Stimulated activated CD4-positive, alpha-beta T cell treated with anti-CD3 and anti-CD28 coated beads, Interleukin-4, amount 100 ng/mL, for 4 hours (primary cell): ENCODE measurements around the gene LRP8.

Experiments
- DNase-seq, 2 experiments: peaks; one replicate each; pipeline ENCODE4 v3.0.0-alpha.2; 2020

The LRP8 gene

DNA sequence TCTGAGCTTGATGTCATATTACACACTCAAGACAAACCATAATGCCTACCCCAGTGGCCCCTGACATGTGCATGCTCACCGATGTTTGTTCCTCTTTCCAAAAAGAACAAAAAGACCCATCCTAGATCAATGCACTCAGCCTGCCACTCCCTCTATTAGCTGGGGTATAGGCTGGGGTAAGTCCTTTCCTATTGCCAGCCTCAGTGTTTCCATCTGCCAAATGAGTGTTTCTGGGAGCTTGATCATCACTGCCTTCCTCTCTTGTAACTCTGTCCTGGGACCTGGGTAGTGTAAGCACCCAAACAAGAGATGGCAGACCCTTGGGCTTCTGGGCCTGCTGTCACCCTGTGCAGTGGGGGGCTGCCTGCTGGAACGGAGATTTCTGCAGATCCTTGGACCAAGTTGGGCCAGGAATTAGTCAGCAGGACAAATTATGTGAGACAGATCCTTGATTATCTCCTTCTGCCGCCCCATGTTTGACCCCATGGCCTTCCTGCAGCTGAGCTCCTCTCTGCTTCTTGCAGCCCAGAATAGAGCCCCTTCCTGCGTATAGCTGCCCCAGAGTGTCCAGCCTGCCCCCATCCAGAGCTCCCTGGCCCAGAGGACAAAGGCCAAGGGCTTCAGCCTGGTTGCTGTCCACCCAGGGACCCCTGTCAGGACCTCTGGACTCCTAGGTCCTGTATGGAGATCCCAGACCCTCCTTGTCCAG lies 31.5 kb upstream of the LRP8 start:
- no peak for DNase-seq

DNA sequence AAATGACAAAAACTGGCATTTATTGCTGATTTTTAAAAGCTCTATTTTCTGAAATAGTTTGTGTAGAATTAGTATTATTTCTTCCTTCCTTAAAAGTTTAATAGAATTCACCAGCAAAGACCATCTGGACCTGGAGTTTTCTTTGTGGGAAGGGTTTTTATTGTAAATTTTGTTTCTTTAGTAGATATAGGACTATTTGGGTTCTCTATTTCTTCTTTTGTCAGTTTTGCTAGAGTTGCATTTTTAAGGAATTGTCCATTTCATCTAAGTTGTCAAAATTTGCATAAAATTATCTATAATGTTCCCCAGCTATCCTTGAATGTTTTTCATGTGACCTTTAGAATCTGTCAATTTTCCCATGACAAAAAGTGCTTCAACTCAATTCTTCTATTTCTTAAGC lies 28.8 kb upstream of the LRP8 start:
- no peak for DNase-seq

DNA sequence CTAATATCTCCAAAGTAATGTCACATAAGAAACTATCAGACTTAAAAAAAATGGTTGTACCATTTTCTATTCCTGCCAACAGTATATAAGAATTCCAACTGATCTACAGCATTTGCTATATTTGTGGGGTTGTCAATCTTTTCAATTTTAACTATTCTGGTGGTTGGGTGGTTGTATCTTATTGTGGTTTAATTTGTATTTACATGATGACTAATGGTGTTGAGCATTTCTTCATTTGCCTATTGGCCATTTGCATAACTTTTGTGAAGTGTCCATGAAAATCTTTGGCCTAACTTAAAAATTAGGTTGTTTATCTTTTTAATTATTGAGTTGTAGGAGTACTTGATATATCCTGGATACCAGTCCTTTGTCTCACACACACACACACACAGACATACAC lies 26.2 kb upstream of the LRP8 start:
- no peak for DNase-seq

DNA sequence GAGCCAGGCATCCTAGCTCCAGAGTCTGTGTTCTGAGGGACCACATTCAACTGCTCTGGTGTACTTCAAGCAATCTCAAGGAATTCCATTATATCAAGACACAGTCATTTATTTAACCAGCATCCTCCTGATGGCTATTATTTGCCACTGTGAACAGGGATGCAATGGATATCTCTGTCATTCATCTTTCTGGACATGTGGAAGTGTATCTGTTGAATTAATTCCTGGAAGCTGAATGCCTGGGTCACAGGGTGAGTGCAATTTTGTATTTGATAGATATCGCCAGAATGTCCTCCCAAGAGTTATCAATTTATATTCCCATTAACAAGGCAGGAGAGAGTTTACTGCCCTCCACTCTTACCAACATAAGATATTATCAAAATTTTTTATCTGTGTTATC lies 24.7 kb upstream of the LRP8 start:
- DNase-seq = no peak

DNA sequence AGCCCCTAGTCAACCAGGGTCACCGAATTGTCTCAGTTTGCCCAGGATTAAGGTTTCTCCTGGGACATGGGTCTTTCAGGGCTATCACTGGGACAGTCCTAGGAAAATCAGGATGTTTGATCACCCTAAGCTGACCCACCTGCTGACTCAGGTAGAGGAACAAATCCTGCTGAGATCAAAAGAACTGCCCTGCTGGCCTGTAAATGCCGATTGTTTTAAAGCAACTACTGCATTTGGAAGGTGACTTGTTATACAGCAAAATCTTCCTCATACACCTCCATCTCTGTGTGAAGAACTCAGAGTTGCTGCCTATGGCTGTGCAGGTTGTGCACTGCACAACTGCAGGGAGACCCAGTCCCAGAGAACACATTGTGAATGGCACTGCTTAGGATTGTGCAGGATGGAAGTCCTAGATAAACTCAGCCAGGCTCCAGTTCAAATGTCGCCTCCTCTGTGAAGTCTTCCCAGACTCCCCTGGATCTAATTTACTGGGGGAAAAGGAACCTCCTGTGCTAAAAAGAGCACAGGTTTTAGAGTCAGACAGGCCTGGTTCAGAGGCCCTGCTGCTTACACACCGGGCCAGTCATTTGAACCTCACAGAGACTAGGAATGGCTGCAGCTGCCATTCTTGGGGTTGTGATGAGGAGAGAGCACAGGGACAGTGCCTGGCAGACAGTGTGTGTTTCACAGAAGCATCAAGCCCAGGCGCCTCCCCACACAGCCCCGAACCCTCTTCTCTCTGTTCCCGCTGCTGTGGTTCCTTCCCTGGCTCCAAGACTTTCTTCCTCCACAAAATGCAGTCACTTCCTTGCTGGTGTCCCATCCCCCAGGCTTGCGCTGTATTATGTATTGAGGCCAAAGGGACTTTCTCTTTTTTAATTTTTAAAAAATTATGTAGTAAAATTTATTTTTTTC lies 23.2 kb upstream of the LRP8 start:
- no peak for DNase-seq

DNA sequence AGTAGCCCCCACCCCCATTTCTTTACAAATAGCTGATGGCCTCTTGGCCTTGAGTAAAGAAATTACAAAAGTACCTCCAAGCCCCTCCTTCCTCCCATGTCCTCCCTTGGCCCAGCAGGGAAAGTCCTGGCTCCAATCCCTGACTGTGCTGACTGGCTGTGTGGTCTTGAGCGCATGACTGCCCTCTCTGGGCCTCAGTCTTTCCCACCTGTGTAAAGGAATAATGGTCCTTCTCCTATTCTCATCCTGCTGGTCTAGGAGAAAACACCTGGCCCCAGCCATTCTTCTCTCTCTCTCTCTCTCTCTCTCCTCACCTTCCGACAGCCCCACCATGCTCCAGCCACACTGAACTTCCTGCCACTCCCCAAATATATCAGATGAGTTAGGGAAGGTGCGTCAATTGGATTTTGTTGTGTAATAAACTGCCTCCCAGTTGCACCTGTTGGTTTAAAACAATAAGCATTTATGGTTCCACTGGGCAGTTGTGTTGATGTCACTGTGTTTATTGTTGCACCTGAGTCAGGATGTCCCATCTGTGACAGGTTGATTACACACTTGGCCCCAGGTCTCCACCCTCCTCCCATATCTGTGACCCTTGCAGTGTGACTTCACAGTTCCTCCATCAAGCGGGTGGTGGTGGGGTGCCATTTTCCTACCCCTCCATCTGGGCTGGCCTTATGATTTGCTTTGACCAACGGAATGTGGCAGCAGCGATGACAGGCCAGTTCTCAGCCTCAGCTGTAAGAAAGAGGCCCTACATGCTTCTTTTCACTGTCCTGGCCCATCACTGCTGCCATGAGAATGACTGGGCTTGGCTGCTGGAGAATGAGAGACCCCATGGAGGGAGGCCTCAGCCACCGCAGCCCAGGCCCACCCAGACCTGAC lies 22.3 kb upstream of the LRP8 start:
- DNase-seq = no peak

DNA sequence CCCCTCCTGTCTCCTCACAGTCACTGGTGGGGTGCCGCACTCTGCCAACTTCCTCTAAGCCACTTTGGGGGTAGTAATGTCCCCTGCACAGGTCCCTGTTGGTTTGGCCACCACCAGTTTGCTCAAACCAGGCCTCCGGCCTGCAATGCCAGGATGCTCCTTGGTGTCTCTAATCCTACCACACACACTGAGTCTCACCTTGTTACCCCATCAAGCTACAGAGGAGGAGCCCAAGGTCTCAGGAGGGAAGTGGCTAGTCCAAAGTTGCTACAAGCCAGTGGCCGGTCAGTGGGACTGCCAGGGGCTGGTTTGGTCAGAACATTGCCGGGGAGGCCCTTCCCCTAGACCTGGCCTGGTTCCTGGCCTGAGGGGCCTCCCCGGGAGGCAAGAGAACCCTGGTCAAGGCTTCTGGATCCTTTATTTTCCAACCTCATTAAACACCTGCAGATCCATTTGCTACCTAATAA lies 21.5 kb upstream of the LRP8 start:
- no peak for DNase-seq

DNA sequence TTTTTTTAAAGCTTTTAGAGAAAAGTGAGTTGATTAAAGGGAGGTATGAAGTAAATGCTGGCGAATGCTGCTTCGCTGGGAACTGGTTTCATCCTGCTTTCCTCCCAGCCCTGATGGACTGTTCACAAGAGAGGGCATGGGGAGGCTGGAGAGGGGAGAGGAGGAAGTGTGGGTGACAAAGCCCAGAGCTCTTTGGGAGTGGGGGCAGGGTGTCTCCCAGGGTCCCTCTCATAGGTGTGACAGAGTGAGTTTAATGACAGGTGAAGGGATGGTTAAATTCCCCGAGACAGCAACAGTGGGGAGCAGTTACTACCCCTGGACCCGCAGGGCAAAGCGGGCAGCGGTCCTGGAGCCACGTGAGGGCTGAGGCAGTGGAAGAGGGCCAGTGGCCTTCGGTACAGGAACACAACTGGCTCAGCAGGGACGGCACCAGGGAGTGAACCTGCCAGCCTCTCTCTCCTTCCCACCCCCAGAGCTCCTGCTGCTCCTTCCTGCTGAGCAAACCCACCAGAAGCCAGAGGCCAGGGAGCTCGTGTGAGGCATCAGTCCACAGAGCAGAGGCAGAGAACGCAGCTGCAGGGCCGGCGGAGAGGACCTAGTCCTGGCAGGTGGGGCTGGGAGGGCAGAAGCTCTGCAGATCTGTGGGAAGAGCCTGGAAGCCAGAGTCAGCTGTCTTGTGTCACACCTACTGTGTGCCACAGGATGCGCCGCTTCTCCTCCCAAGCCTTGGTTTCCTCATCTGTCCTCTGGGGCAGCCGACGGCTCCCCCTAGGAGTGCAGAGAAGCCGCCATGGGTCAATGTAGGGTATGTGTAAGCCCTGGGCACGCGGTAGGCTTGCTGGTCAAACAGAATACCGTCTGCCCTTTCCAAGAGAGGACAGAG lies 20.9 kb upstream of the LRP8 start:
- no peak for DNase-seq

DNA sequence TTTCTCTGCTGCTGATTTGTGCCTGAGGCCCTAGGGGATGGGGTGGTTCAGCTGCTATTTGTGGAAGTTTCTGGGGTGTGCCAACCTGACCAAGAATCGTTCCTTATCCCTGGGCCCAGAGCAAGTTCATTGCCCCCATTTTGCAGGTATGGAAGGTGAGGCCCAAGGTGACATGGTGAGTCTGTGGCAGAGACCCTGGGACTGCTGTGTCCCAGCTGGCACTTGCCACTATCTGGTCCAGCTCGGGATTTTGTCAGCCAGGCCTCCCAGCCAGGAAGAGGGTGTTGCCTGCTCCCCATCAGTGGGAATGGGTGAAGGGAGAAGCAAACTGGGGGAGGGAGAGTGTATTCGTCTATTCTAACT lies 18.9 kb upstream of the LRP8 start:
- no peak for DNase-seq

DNA sequence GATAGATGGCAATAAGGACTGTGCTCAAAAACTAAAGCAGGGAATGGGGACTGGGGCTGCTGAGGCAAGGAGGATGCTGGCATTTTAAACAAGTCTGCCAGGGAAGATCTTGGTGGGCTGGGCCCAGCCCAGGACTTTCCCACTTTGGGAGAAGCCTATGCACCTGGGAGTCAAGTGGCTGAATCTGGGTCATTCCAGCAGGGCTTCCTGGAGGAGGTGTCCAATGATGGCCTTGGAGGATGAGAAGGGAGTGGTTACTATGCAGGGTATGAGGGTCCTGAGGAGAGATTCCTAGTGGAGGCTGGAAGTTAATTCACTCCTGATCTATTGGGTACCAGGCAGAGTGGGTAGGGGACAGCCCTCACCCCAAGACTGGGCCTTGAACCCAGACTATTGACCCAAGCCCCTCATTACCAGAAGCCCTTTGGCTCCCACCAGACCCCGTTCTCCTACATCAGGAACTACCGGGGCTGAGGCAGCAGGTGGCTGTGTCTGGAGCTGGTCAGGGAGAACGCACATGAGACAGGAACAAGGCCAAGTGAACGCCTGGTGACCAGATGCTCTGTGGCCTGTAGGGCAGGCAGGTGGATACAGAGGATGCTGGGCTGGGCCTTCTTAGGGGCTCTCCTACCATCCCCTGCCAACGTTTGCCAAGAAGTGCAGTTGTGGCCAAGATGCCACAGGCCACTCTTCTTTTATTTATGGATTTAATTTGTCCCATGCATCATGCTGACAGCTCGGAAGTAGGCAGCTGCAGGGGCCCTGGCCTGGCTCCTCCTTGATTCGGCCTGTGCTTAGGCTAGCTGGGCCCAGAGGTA lies 18.3 kb upstream of the LRP8 start:
- no peak for DNase-seq

DNA sequence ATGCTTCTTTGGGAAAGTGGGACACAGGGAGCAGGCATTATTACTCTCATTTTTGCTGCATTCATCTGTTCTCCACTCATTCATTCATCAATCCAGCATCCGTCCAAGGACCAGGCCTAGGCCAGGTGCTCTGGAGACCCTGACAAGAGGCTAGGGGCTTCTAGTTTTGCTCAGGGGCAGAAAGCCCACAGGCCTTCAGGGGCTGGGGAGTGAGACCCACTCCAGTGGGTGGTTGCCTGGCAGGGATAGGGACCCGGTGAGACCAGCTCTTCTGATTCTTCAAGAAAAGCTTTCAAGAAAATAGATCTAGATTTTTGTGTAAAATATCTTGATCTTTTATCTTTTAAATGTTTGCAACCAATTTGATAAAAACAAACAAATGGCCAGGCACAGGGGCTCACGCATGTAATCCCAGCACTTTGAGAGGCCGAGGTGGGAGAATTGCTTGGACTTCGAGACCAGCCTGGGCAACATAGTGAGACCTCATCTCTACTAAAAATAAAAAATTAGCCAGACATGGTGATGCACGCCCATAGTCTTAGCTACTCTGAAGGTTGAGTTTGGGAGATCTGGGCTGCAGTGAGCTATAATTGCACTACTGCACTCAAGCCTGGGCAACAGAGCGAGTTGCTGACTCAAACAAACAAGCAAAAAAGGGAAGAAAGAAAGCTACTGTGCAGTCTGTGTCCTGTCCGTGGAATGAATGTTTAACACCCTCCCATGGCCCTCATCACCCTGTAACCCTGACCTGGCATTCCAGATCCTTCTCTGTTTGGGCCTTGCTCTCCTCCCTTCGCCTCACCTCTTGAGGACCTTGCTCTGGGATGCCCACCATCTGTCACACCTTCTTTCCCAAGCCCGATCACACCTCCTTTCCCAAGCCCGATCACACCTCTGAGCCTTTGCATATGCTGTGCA lies 17.3 kb upstream of the LRP8 start:
- DNase-seq = no peak

DNA sequence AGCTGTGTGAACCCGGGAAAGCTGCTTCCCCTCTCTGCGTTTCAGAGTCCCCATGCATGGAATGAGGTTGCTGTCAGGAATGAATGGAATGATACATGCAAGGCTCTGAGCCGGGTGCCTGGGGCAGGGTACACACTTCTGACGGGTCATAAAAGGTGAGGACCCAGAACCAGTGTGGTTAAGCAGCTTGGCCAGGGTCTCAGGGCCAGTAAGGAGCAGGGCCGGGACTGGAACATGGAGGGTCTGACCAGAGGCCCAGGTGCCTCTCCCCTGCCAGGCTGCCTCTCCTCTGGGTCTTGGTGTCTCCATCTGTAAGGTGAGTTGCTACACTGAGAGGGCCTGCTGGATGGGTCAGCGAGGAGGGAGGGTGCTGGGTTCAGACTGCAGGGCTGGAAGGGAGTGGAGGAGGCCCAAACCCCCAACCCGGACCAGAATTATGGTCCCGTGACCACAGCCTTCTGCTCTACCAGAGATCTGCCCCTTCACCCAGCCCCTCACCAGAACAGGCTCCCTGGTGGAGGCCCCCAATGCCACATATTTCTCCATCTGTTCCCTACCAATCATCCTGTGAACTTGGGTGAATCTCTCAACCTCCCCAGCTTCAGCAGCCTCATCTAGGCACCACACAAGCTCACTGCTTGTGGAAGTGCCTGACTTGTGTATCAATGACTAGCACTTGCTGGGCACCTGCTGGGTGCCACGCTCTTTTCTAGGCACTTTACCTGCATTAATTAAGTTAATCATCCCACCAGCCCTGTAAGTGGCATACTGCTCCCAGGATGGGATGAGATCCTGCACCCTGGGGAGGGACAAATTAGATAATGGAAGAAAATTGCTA lies 16.2 kb upstream of the LRP8 start:
- DNase-seq = no peak

DNA sequence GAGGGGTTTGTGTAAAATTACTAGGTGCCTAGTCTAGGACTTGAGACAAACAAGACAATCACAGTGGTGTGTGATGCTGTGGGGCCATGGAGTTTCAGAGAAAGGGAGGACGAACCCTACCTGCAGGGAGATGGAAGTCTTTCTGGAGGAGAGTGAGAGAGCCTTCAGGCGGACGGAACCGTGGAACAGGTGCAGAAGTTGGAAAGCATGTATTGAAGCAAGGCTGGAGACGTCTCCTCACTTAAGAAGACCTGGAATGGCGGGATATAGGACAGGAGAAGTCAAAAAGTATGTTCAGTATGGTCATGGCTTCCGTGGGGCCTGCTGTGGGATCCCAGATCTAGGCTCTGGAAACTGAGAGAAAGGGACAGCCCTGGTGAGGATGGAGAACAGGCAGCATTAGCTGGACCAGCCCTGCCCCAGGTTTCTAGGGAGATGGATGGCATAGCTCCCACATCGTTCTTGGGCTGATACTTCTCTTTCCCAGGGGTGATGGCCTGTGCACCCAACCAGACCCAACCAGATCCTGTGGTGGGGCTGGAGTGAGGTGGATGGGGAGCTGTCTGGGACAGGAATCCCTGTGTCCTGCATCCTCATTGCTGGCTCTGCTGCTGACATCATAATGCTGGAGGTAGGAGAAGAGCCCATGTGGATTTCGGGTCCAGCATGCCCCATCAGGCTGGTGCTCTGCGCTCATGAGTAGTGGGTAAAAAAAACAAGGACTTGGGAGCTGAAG lies 15.0 kb upstream of the LRP8 start:
- no peak for DNase-seq

DNA sequence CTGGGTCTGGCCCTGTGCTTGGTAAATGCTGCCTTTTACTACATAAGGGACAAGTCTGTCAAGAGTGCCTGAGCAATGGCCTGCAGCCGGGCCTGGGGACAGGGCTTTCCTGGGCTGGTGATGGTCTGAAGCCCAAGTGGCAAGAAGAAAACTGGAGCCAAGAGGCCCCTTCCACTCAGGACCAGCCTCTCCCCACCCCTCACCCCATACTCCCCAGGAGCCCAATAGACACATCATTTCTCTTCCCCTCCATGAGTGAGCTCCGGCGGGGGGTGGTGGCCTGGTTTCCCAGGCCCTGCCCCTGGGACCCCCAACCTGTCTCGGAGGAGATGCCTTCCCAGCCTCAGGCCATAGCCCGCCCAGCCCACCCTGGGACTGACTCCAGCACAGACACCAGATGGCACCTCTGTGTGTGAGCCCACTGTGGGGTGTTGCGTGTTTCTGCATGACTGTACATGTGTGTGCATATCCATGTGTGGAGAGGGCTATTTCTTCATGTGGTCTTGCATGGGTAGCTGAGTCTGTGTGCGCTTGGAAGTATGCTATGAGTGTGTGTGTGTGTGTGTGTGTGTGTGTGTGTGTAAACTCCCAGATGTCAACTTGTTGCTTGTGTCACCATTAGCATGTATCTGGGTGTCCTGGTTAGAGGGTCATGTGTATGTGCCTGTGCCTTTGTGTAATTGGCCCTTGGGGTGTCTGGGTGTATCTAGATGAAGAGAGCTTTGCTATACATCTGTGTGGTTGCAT lies 14.3 kb upstream of the LRP8 start:
- no peak for DNase-seq

DNA sequence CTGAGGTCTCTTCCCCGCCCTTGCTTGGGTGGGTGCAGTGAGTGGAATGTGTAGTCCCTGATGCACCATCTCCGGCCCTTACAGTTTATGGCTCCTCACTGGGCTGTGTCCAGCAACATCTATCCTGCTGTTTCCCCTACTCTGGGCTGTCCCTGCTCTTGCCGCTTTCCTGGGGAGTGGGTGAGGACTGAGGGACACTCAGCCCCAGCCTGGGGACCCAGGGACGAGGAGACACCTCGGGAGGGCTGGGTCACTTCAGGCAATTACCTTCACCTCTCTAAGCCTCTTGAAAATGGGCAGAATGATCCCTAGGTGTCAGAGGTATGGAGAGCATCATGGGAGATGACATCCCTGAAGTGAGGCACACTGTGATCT lies 13.6 kb upstream of the LRP8 start:
- DNase-seq = no peak

DNA sequence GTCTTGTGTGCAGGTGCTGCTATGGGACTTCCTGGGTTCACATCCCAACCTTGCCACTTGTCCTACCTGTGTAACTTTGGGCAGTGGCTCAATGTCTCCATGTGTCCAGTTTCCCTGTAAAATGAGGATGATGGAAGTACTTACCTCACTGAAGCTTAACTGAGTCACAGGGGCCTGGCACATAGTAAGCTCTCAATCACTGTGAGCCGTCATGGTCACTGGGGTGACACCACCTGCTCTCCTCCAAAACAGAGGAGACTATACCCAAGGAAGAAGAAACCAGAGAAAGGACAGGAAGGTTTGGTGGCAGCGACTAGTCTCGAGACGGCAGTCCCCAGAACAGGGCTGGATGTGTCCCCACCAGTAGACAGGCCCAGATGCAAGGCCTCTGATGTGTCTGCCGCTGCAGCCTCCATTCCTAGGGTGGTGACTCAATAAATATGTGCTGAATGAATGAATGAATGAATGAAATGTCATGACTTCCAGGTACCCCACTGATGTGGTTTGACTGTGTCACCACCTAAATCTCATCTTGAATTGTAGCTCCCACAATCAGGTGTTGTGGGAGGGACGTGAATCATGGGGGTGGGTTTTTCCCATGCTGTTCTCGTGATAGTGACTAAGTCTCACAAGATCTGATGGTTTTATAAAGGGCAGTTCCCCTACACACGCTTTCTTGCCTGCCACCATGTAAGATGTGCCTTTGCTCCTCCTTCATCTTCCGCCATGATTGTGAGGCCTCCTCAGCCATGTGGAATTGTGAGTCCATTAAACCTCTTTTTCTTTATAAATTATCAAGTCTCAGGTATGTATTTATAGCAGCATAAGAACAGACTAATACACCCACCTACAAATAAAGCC lies 13.0 kb upstream of the LRP8 start:
- peak; percentile 12 to 58 for DNase-seq
